T-helper 1 cell (primary cell): Measurements from ENCODE around the gene SMYD2.

ENCODE experiments used
- DNase-seq, 5 donors: peaks; one replicate each; pipeline ENCODE4 v3.0.0-alpha.2; 2012 to 2020

The SMYD2 gene

GRCh38 chr1:214330222-214330621, 49.3 kb downstream of the SMYD2 start:
- no peak for DNase-seq

DNA sequence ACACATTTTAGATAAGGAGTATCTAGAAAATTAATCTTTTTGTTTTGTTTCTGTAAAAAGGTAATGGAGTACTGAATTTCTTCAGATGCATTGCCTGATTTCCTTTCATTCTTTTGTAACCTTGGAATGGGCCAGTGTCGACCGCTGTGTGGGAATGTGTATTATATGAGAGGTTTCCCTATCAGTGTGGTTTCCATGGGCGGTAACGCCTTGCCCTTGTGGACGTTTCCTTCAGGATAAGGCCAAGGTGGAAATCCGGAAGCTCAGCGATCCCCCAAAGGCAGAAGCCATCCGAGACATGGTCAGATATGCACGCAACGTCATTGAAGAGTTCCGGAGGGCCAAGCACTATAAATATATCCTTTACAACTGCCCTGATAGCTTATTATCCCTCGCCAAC, 49.8 kb downstream of the SMYD2 start:
- no peak for DNase-seq

- no peak for DNase-seq
These were observed 50.2 kb downstream of the SMYD2 start for GRCh38 chr1:214331180-214331579.

- DNase-seq = peak in 4 of 5 donors; percentile 26 to 52 (median 32)
These were observed 51.0 kb downstream of the SMYD2 start for GRCh38 chr1:214331827-214332423.

DNA sequence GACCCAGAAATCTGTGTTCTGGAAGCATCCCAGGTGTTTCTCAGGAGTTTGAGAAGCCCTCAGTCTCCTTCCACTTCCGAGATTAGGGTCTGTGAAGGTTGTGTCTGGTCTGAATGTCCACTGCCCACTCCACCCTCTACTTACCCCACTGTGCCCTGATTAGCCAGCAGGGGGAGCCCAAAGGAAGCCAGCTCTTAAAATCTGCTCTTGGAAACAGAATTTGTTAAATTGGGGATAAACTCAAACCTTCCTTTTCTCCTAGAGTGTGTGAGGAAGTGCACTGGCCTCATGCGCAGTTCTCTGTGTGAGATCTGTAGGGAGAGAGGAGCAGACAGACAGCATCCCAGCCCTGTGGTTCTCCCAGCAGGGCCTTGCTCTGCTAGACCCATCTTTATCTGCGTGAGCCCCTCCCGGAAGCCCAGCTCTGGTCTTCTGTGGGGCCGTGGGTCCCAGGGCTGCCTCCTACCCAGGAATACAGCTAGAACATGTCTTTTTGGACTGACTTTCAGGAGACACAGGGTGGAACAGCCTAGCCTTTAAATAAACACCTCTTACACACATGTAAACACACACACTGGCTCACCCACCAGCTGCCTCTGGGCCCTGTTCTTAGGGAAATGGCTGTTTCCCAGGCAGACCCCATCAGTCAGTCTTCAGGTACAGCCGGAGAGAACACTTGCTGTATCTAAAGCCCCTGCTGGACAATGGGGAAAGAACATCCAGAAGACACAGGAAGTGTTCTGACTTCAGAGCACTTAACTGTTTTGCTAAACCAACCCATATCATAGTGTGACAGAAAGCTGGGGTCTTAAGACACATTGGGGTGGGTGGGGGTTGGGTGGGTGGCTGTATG, 52.2 kb downstream of the SMYD2 start:
- DNase-seq = peak in 2 of 5 donors; percentile 16 to 38

DNA sequence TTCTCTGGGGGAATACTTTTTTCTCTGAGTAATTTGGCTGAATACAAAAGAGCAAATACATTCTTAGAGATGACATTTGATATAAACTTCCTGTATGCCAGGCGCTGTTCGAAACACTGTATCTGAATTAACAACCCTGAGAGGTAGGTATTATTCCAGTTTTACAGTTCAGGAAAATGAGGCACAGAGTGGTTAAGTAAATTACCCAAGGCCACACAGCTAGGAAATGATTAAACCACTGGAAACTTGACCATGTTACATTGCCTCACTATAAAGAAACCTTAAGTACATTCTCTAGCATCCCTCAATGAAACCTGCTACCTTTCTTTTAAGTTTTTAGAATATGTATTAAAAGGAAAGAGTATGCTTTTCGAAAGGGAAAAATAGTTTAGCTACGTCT, 54.6 kb downstream of the SMYD2 start:
- no peak for DNase-seq

DNA sequence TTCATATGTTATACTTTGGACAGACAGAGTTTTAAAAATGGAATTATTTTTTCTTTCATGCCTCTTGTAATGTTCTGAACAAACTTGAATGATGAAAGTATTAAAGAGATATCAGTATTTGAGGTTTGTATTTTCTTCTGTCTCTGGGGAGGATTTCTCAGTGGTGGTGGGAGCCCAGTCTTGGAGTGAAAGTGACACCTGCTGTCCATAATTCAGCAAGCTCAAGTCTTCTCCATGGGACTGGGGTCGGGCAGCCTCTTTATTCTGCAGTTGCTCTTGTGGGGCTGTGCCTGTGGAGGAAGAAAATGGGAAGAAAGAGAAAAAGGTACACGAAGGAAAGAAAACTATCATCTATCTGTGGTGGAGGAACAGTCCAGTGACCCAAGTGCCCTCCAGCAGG, 56.1 kb downstream of the SMYD2 start:
- DNase-seq = no peak

DNA sequence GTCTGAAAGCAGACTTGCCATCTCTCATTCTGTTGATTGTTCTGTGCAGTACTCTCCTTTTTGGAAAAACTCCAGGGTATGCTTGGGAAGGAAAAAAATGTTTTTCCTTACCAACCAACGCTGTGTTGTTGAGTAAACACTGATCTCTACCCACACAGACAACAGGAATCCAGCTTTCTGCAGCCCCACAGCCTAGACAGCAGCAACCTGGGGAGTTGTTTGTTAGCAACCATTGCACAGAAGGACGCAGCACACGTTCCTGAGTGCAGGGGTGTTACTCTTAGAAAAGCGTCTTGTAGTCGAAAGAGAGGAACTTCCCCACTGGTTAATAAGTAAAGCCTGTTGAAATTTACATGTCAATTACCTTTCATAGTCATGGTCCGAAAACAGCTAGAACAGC, 56.6 kb downstream of the SMYD2 start:
- DNase-seq = no peak

DNA sequence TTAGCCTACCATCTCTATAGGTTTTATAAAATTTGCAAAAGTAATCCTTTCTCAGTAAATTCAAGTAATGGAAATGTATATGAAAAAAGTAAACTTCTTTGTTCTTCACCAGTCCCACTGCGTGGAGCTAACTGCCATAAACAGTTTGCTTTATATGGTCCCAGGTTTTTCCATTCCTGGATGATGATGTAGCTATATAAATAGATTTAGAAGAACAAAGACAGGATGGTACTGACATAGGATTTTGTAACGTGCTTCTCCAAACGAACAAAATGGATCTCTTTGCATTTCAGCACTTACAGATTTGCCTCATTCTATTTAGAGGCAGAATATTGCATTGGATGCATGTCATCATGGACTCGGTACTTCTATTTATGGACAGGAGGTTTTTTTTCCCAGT, 57.3 kb downstream of the SMYD2 start:
- DNase-seq = no peak

DNA sequence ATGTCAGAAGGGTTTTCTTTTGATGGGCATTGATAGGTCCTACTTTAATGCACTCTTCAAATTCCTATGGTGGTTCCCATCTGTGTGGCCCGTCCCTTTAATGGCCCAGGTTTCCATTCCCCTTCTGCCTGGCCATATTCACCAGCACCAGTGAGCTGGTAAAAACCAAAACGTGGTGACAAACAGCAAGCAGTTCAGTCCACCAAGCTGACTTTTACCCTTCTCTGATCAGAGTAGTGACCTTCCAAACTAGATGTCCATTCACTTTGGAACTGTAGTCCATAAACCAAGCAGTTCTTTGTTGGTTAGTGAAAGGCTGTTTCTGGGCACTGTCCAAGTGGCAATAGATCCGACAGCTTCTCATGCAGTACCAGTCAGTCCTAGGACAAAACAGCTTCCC, 60.5 kb downstream of the SMYD2 start:
- DNase-seq = no peak

DNA sequence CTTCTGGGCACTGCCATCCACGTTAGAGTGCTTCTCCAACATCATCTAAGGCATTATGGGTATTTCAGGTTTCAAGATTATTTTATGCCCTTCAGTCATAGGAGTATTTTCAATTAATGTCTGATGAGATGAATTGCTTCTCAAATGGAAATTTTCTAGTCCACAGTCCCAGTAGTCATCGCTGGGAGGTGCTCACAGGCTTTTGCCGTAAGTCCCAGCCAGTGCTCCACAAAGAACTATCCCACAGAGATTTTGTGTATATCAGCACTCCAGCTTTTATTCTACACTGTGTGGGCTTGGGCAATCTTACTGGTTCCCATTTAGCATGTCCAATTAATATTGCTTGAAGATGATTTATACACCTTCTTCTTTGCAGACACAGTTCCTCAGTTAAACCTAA, 61.0 kb downstream of the SMYD2 start:
- DNase-seq = no peak

GRCh38 chr1:214342525-214342924, 61.6 kb downstream of the SMYD2 start:
- no peak for DNase-seq

GRCh38 chr1:214344897-214345296, 63.9 kb downstream of the SMYD2 start:
- no peak for DNase-seq

- no peak for DNase-seq
These were observed 68.0 kb downstream of the SMYD2 start for GRCh38 chr1:214349008-214349407.

DNA sequence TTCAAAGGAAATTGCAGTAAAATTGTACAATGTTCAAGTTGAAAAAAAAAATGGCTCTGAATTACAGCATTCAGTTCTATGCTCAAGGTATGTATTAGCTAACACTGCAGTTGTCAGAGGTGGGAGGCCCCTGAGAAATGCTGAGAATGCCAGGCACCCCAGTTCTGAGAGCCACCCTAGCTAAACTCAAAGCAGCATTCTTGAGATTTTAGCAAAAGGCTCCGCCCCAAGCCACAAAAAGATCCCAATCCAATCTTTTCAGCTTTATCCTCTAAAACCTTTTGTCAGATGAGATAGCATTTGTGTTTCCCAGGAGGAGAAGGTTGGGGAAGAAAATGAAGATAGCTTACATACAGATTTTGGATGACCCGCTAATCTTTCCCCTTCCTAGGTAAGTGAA, 68.8 kb downstream of the SMYD2 start:
- DNase-seq = no peak

- DNase-seq = no peak
These were observed 70.8 kb downstream of the SMYD2 start for GRCh38 chr1:214351551-214352277.

- no peak for DNase-seq
These were observed 71.9 kb downstream of the SMYD2 start for GRCh38 chr1:214352838-214353237.

DNA sequence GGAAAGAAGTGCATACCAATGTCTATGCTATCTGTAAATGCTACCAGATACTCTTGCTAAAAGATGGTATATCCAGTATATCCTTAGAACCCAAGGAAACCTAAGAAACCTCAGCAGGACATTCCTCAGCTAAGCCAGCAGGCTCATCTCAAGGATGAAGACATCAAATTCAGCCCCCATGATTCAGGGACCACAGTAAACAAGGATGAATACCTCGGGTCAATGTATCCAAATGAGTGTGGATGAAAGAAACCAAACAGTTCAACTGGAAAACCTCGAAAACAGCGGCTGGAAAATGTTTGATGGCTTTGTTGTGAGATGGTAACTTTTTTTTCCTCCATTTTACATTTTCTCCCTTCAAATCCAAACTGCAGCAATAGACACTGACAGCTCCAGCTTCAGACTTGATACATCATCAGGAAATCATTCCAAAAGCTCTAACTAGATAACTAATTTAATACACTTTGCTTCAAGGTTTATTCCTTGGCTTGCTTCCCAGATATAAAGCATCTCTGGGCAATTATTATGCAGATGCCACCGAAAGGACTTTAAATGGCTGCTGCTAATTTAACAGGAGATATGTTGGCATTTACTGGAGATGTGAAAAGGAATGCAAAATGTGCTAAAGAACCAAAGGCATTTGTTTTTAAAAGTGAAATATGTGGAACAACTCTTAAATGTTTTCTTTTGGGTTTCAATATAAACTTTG, 73.6 kb downstream of the SMYD2 start:
- no peak for DNase-seq

GRCh38 chr1:214360116-214360515, 79.2 kb downstream of the SMYD2 start:
- DNase-seq = no peak

- no peak for DNase-seq
These were observed 79.7 kb downstream of the SMYD2 start for GRCh38 chr1:214360525-214361164.

DNA sequence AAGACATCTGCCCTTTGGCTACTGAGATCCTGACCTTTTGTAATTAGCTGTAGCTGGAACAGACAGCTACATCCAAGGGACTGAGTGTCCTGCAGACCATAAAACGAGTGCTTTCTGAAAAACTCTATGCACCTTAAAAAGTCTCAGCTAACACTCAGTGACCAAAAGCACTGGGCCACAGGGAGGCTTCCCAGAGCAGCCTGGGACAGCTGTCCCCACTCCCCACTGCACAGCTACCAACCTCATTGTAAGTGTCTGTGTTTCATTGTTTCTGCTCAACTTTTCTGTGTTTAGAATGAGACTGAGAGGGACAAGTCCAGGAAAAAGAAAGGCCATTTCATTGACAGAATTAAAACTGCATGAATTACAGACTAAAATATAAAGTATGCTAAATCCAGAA, 80.7 kb downstream of the SMYD2 start:
- no peak for DNase-seq

GRCh38 chr1:214362188-214362882, 81.4 kb downstream of the SMYD2 start:
- DNase-seq = no peak
